ENCODE measurements around the gene AQP12B. TPM values are rescaled to one million over a fixed set of nuclear protein-coding genes. Genes with fewer than 3 reads are reported as not detected.
A peak's percentile ranks its signal among the peaks of the same experiment; 100 is the strongest.

AQP12B gene
- total RNA-seq, 1 experiment from 2014 or later: not detected

GRCh38 chr2:240655931-240656886 is 26.5 kb downstream of the AQP12B start:
- no peaks in the 10 kb centered on the region for H3K36me3 ChIP-seq (ENCODE audit: low read depth, low read length)
- no peak overlapping the region for H3K4me2 ChIP-seq (ENCODE audit: low read length)
- H2AFZ ChIP-seq (ENCODE audit: low read length): no peak overlapping the region
- H3K9ac ChIP-seq (ENCODE audit: low read length): no peak overlapping the region
- H3K79me2 ChIP-seq (ENCODE audit: low read length): no peaks in the 10 kb centered on the region
- H4K20me1 ChIP-seq (ENCODE audit: low read length): no peaks in the 10 kb centered on the region
- peaks cover 68% of the 10 kb centered on the region for H3K27me3 ChIP-seq (ENCODE audit: low read length)
- ATAC-seq: no peak
- intact Hi-C loops (cut with micrococcal nuclease): no loop called here
- no peaks in the 10 kb centered on the region for H3K9me3 ChIP-seq (ENCODE audit: low read length)
- no peak for TF ChIP-seq EZH2 (IDR thresholded peaks at IDR 0.05; ENCODE audit: low read length, unreplicated experiment)
- no peak for TF ChIP-seq CTCF (conservative IDR thresholded peaks at IDR 0.05; ENCODE audit: low read depth, low read length)
- TF ChIP-seq EZH2phosphoT487 (IDR thresholded peaks at IDR 0.05; ENCODE audit: borderline replicate concordance, low read length): no peak
- no peaks in the 10 kb centered on the region for H3K4me1 ChIP-seq (ENCODE audit: insufficient read depth, low read length)
- CTCF ChIA-PET: no interaction called here
- POLR2A ChIA-PET (ENCODE audit: unreplicated experiment): no interaction called here
- DNase-seq: peak; percentile 11
- no peak overlapping the region for H3K4me3 ChIP-seq (ENCODE audit: low read length)
- H3F3A ChIP-seq (ENCODE audit: low read length, unreplicated experiment): no peaks in the 10 kb centered on the region
- BruUV-seq (replicated peaks): no TSS peak
- no peak overlapping the region for H3K27ac ChIP-seq (ENCODE audit: low read length)
- H3K9me2 ChIP-seq (replicated peaks; ENCODE audit: low read length): no peaks in the 10 kb centered on the region

GRCh38 chr2:240651185-240651584 is 31.5 kb downstream of the AQP12B start:
- no peaks in the 10 kb centered on the region for H3K4me1 ChIP-seq (ENCODE audit: insufficient read depth, low read length)
- H4K20me1 ChIP-seq (ENCODE audit: low read length): no peaks in the 10 kb centered on the region
- no peak overlapping the region for H3K27ac ChIP-seq (ENCODE audit: low read length)
- peaks cover 67% of the 10 kb centered on the region for H3K27me3 ChIP-seq (ENCODE audit: low read length)
- no peak for TF ChIP-seq EZH2 (IDR thresholded peaks at IDR 0.05; ENCODE audit: low read length, unreplicated experiment)
- no peak for TF ChIP-seq CTCF (conservative IDR thresholded peaks at IDR 0.05; ENCODE audit: low read depth, low read length)
- TF ChIP-seq EZH2phosphoT487 (IDR thresholded peaks at IDR 0.05; ENCODE audit: borderline replicate concordance, low read length): no peak
- H3K9me3 ChIP-seq (ENCODE audit: low read length): no peaks in the 10 kb centered on the region
- BruUV-seq (replicated peaks): no TSS peak
- ATAC-seq: no peak
- H3K9me2 ChIP-seq (replicated peaks; ENCODE audit: low read length): no peaks in the 10 kb centered on the region
- H2AFZ ChIP-seq (ENCODE audit: low read length): no peak overlapping the region
- no peak overlapping the region for H3K9ac ChIP-seq (ENCODE audit: low read length)
- intact Hi-C loops (cut with micrococcal nuclease): no loop called here
- ChIA-PET POLR2A (ENCODE audit: unreplicated experiment) (no interaction called here), CTCF (no interaction called here)
- no peaks in the 10 kb centered on the region for H3K36me3 ChIP-seq (ENCODE audit: low read depth, low read length)
- H3K4me3 ChIP-seq (ENCODE audit: low read length): no peak overlapping the region
- H3F3A ChIP-seq (ENCODE audit: low read length, unreplicated experiment): no peaks in the 10 kb centered on the region
- H3K4me2 ChIP-seq (ENCODE audit: low read length): no peak overlapping the region
- peak; percentile 13 for DNase-seq
- H3K79me2 ChIP-seq (ENCODE audit: low read length): no peaks in the 10 kb centered on the region
